GM12872 (cell line): ENCODE results near the gene TUBGCP2.

Experiments
- TF ChIP-seq, protein P1 (sequence below): IDR thresholded peaks from 3 replicates; pipeline ENCODE4 v1.5.1; 2011; ENCODE audit warnings: low read depth, mild to moderate bottlenecking, low read length, moderate library complexity; ENCODE audit not compliant: insufficient read depth

The TUBGCP2 gene

GRCh38 chr10:133353988-133354605, 45.4 kb upstream of the TUBGCP2 start:
- TF ChIP-seq, protein P1, sequence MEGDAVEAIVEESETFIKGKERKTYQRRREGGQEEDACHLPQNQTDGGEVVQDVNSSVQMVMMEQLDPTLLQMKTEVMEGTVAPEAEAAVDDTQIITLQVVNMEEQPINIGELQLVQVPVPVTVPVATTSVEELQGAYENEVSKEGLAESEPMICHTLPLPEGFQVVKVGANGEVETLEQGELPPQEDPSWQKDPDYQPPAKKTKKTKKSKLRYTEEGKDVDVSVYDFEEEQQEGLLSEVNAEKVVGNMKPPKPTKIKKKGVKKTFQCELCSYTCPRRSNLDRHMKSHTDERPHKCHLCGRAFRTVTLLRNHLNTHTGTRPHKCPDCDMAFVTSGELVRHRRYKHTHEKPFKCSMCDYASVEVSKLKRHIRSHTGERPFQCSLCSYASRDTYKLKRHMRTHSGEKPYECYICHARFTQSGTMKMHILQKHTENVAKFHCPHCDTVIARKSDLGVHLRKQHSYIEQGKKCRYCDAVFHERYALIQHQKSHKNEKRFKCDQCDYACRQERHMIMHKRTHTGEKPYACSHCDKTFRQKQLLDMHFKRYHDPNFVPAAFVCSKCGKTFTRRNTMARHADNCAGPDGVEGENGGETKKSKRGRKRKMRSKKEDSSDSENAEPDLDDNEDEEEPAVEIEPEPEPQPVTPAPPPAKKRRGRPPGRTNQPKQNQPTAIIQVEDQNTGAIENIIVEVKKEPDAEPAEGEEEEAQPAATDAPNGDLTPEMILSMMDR: no peak

GRCh38 chr10:133353202-133353959, 44.7 kb upstream of the TUBGCP2 start:
- TF ChIP-seq, protein P1: no peak

- TF ChIP-seq, protein P1: no peak
Measured at GRCh38 chr10:133351408-133352318, 43.0 kb upstream of the TUBGCP2 start.

GRCh38 chr10:133350950-133351329, 42.3 kb upstream of the TUBGCP2 start:
- TF ChIP-seq, protein P1: no peak

- TF ChIP-seq, protein P1: no peak
Measured at GRCh38 chr10:133350283-133350949, 41.7 kb upstream of the TUBGCP2 start.

DNA sequence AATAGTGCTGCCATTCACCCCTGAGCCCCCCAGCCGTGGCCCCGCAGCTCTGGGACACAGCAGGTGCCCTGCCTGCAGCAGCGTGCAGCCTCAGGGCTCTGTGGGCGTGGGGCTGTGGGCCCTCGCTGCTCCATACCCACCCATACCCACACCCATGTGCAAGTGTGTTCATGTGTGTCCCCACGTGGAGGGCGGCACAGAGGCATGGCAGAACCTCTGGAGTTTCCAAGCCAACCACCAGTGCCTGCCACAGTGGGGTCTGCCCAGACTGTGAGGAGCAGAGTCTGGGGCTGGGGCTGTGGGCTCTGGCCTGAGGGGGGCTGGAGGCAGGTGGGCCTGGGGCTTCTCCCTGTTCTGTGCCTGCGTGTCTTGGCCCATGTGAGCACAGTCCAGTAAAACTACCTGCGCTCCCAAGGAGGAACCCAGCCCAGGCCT, 40.9 kb upstream of the TUBGCP2 start:
- TF ChIP-seq, protein P1: no peak
